GM18505 (cell line): ENCODE results near the gene CLCA1.

Experiments used
- ATAC-seq: cut with Tn5 transposase; IDR thresholded peaks from one replicate; pipeline ENCODE4 v1.9.1; 2021; ENCODE audit not compliant: unreplicated experiment
- POLR2A ChIP-seq: IDR thresholded peaks from 4 replicates; pipeline ENCODE4 v1.6.1; 2011; ENCODE audit warnings: borderline replicate concordance; ENCODE audit not compliant: insufficient read depth, insufficient read length; ENCODE audit errors: extremely low read depth

Gene CLCA1

GRCh38 chr1:86471291-86471690, 2.6 kb downstream of the CLCA1 start:
- no peak for TF ChIP-seq POLR2A
- ATAC-seq, result no peak

- ATAC-seq, result no peak
- TF ChIP-seq POLR2A, result no peak
Measured at GRCh38 chr1:86472152-86472551, 3.4 kb downstream of the CLCA1 start.

- no peak for TF ChIP-seq POLR2A
- no peak for ATAC-seq
Measured at GRCh38 chr1:86472767-86473166, 4.0 kb downstream of the CLCA1 start.

GRCh38 chr1:86477256-86477655, 8.5 kb downstream of the CLCA1 start:
- no peak for TF ChIP-seq POLR2A
- ATAC-seq, result no peak

- no peak for TF ChIP-seq POLR2A
- ATAC-seq, result no peak
Measured at GRCh38 chr1:86477682-86478081, 9.0 kb downstream of the CLCA1 start.

- TF ChIP-seq POLR2A, result no peak
- no peak for ATAC-seq
Measured at GRCh38 chr1:86478416-86479156, 9.9 kb downstream of the CLCA1 start.

GRCh38 chr1:86481966-86482365, 13.2 kb downstream of the CLCA1 start:
- no peak for ATAC-seq
- TF ChIP-seq POLR2A, result no peak

- TF ChIP-seq POLR2A, result no peak
- ATAC-seq, result no peak
Measured at GRCh38 chr1:86487131-86487810, 18.5 kb downstream of the CLCA1 start.

- no peak for TF ChIP-seq POLR2A
- ATAC-seq, result no peak
Measured at GRCh38 chr1:86487811-86488141, 19.0 kb downstream of the CLCA1 start.

- no peak for TF ChIP-seq POLR2A
- ATAC-seq, result no peak
Measured at GRCh38 chr1:86489242-86489878, 20.6 kb downstream of the CLCA1 start.

GRCh38 chr1:86491171-86491950, 22.6 kb downstream of the CLCA1 start:
- no peak for ATAC-seq
- no peak for TF ChIP-seq POLR2A

GRCh38 chr1:86498281-86498680, 29.6 kb downstream of the CLCA1 start:
- no peak for ATAC-seq
- no peak for TF ChIP-seq POLR2A

- ATAC-seq, result no peak
- no peak for TF ChIP-seq POLR2A
Measured at GRCh38 chr1:86499987-86500593, 31.4 kb downstream of the CLCA1 start.
